ENCODE data around the gene LIN54. TPM values are rescaled to one million over a fixed set of nuclear protein-coding genes. Genes with fewer than 3 reads are reported as not detected.

LIN54 gene
- total RNA-seq, 3 donors from 2014 or later, result 9.8 to 14.0 (median 11.7) TPM

GRCh38 chr4:82886147-82886942, 124.3 kb downstream of the LIN54 start:
- Histone ChIP-seq H3K27me3 (no peaks in the 10 kb centered on the region), H3K9me3 (no peaks in the 10 kb centered on the region)
- no peak for DNase-seq (ENCODE audit: low spot score in 2 of 2)

GRCh38 chr4:82885410-82885809, 125.2 kb downstream of the LIN54 start:
- Histone ChIP-seq H3K27me3 (no peaks in the 10 kb centered on the region), H3K4me3 (no peak overlapping the region), H3K36me3 (no peaks in the 10 kb centered on the region), H3K27ac (no peak overlapping the region), H3K4me1 (peaks cover 0 to 4% of the 10 kb centered on the region in 2 donors), H3K9me3 (no peaks in the 10 kb centered on the region)
- no peak for TF ChIP-seq POLR2AphosphoS5 (IDR thresholded peaks at IDR 0.05)
- no peak for TF ChIP-seq POLR2A (IDR thresholded peaks at IDR 0.05)
- no peak for TF ChIP-seq CTCF (IDR thresholded peaks at IDR 0.05)
- intact Hi-C loops (cut with DNase I; ENCODE audit: low total_unique reads), result no loop called here
- no peak for DNase-seq (ENCODE audit: low spot score in 2 of 2)

More at GRCh38 chr4:82886147-82886942, 124.3 kb downstream of the LIN54 start:
- intact Hi-C loops (cut with DNase I; ENCODE audit: low total_unique reads), result no loop called here
- Histone ChIP-seq H3K36me3 (no peaks in the 10 kb centered on the region), H3K4me1 (peaks cover 0 to 4% of the 10 kb centered on the region in 2 donors), H3K4me3 (no peak overlapping the region), H3K27ac (no peak overlapping the region)
- TF ChIP-seq CTCF (IDR thresholded peaks at IDR 0.05), result no peak
- no peak for TF ChIP-seq POLR2AphosphoS5 (IDR thresholded peaks at IDR 0.05)
- no peak for TF ChIP-seq POLR2A (IDR thresholded peaks at IDR 0.05)

Other genes with a start within 250 kb of the LIN54 start
- 10 to 100 TPM in 2 of 3 donors, 1 to 10 TPM in 1; 9.8 to 17.0 (median 14.7) TPM for gene SCD5, start 212.0 kb downstream of the LIN54 start, total RNA-seq
- 100 to 1,000 TPM; 186 to 234 (median 231) TPM for gene SEC31A, start 119.7 kb downstream of the LIN54 start, total RNA-seq
- 1 to 10 TPM; 3.7 to 8.6 (median 5.2) TPM for gene THAP9, start 110.1 kb downstream of the LIN54 start, total RNA-seq
- gene COPS4, start 24.4 kb upstream of the LIN54 start, total RNA-seq, result 10 to 100 TPM; 55.8 to 67.9 (median 56.4) TPM
- 1 to 10 TPM; 1.1 to 7.9 (median 4.5) TPM for gene PLAC8, start 103.9 kb upstream of the LIN54 start, total RNA-seq